Esophagus squamous epithelium (tissue), 4 donors: ENCODE results near the gene ROR2.
A peak's percentile ranks its signal among the peaks of the same experiment; 100 is the strongest.

ENCODE experiments used
- POLR2A ChIP-seq, 4 donors: fragments of 450-650 bp; IDR thresholded peaks; one replicate each; pipeline ENCODE4 v1.6.1; 2017; ENCODE audit warnings: antibody characterized with exemption in 4 of 4, mild to moderate bottlenecking in 4 of 4, moderate library complexity in 3 of 4
- TF ChIP-seq, protein P1 (sequence below), 6 experiments: fragments of 450-650 bp in 4 of 6; fragments of 200-600 bp in 2 of 6; sonication (generic) in 2 of 6; IDR thresholded peaks; one replicate each; pipeline ENCODE4 v1.5.1; 2016 to 2019; ENCODE audit warnings: antibody characterized with exemption in 6 of 6, mild to moderate bottlenecking in 4 of 6, moderate library complexity in 4 of 6

DNA sequence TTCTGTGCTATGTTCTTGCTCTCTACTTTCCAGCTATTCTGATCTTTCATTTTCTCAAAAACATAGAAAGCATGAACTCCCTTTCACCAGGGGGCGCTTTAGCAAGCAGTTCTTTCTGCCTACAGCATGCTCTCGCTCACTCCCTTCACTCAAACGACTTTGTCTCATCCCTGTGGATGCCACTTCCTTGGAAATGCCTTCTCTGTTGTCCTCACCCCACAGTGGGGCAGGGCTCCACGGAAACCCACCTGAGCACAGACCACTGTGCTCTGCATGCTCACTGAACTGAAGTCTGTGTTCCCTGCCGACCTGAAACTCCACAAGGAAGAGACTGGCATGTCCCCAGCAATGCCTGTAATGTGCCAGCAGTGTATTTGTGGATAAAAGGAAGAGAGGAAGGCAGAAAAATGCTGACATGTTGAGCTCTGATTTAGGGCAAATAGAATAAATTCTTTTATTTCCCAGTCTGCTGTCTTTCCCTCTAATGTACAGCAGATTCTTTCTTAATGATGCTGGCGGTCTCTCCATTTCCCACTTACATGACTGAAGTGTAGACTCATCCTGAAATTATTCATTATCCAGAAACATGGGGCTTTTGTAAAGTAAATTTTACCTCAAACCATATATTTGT lies 4.9 kb upstream of the ROR2 start:
- TF ChIP-seq POLR2A (IDR thresholded peaks at IDR 0.05): no peak
- TF ChIP-seq, protein P1, sequence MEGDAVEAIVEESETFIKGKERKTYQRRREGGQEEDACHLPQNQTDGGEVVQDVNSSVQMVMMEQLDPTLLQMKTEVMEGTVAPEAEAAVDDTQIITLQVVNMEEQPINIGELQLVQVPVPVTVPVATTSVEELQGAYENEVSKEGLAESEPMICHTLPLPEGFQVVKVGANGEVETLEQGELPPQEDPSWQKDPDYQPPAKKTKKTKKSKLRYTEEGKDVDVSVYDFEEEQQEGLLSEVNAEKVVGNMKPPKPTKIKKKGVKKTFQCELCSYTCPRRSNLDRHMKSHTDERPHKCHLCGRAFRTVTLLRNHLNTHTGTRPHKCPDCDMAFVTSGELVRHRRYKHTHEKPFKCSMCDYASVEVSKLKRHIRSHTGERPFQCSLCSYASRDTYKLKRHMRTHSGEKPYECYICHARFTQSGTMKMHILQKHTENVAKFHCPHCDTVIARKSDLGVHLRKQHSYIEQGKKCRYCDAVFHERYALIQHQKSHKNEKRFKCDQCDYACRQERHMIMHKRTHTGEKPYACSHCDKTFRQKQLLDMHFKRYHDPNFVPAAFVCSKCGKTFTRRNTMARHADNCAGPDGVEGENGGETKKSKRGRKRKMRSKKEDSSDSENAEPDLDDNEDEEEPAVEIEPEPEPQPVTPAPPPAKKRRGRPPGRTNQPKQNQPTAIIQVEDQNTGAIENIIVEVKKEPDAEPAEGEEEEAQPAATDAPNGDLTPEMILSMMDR (IDR thresholded peaks at IDR 0.05): peak; percentile 25 to 58 (median 49)
